ENCODE results near the gene ADAM10.

Gene ADAM10

DNA sequence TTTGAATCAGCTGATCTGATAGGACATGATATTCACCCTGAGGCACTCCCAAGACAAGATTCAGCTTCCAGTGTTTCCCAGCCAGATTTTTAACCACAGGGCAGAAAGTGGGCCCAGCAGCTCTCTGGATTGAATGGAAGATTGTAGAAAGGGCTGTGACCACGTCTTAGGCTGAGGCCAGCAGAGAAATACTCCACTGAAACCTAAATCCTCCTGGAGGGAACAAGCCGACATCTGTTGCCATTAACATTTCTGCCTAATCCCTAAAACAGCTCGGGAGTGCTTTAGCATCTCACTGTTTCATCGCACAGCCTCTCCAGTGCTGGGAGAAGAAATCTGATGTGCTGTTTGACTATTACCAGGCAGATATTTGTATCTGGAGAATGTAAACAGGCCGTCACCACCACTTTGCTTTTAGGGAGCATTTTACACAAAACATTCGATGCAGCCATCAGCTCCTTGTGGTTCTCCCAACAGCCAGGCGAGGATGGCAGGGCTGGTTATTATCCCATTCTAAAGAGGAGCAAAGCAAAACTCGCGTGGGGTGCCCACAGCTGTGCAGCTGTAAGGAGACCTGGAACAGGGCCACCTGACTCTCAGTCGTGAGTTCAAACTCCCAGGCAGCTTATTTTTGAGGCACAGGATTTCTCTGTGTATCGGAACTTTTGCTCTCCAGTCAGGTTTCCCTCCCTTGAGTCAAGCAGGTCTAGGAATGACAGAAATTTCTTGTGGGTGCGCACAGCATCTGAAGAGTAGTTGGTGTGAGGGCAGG, 200.3 kb downstream of the ADAM10 start:
- peak; percentile 45 for DNase-seq

DNA sequence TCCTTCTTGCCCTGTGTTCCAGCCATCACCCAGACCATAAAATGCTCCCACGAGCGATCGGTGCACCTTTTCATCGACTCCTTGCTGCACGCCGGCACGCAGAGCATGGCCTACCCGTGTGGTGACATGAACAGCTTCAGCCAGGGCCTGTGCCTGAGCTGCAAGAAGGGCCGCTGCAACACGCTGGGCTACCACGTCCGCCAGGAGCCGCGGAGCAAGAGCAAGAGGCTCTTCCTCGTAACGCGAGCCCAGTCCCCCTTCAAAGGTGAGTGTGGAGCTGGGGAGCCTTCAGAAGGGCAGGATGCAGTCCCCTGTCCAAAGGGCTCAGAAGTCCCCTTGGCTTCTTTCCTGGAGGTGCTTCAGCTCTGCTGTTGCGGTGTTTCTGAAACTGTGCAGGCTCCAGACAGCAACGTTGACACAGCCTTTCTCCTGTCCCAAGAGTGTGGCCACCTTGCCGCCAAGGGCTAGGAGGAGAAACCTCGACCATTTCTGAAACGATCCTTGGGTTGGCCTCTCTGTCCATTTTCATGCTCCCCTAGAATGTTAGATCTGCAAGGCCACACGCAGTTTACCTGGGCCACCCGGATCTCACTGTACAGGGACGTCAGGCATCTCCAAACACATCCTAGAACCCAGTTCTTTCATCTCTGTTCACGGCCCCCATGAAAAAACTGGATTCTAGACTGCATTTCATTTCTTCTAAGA, 201.0 kb downstream of the ADAM10 start:
- no peak for DNase-seq

- no peak for DNase-seq
Measured at GRCh38 chr15:58547628-58548307, 201.7 kb downstream of the ADAM10 start.

GRCh38 chr15:58546635-58547627, 202.6 kb downstream of the ADAM10 start:
- DNase-seq, result peak; percentile 93

DNA sequence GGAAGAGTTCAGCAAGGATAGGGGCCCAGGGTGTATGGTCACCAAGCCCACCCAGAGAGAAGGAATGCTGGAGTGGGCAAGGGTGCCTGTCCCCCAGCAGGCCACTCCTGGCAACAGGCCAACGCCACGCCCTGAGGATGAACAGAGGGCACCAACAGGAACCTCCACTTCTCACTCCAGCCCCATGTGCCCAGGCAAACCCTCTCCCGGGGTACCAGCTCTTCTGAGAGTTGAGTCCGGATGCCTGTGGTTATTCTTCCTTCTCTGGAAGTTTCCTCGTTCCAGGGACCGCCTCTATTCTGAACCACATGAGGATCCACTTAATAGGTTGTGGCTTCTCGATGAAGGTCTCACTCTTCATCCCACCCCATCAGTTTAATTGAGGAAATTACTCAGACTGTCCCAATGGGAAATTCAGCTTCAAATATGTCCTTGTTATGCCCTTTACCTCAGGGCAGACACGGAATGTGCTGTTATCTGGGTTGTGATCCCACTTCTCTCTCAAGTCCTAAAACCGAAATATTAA, 203.4 kb downstream of the ADAM10 start:
- DNase-seq, result peak; percentile 52

GRCh38 chr15:58545307-58546065, 204.0 kb downstream of the ADAM10 start:
- no peak for DNase-seq

DNA sequence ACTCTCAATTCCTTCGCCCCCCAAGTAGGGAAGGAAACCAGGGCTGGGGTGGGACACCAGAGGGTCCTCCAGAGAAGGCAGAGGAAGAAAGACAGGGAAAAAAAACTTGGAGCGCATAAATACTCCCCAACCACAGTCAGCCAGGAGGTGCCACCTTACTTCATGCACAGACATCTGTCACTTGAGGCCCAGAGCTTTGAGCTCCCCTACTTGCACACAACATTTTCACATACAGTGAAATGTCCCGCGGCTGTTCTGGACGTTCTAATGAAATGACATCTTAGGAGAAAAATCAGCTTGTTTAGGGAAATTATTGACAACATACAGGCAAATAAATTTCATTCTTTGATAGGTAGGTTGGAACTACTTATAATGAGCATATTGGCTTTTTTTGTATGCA, 204.8 kb downstream of the ADAM10 start:
- DNase-seq, result no peak

DNA sequence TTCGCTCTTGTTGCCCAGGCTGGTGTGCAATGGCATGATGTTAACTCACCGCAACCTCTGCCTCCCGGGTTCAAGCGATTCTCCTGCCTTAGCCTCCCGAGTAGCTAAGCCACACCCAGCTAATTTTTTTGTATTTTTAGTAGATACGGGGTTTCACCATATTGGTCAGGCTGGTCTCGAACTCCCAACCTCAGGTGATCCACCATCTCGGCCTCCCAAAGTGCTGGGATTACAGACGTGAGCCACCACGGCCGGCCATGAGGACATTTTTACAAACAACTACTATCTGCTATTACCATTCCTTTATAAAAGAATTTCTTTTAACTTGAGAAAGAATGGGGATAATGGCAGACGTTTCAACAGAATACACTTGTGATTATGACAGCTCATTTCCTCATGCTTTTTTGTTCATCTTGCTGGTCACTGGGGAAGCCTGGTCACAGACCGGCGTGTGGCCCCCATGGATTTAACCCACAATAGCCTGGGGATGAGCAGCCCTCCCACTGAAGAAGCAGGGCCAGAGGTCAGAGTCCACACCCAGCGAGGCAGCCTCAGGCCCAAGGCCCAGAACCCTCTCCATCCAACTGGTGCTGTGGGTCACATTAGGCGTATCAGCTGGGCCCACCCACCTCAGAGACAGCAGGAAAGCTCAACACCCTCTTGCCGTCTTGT, 205.7 kb downstream of the ADAM10 start:
- DNase-seq, result no peak

DNA sequence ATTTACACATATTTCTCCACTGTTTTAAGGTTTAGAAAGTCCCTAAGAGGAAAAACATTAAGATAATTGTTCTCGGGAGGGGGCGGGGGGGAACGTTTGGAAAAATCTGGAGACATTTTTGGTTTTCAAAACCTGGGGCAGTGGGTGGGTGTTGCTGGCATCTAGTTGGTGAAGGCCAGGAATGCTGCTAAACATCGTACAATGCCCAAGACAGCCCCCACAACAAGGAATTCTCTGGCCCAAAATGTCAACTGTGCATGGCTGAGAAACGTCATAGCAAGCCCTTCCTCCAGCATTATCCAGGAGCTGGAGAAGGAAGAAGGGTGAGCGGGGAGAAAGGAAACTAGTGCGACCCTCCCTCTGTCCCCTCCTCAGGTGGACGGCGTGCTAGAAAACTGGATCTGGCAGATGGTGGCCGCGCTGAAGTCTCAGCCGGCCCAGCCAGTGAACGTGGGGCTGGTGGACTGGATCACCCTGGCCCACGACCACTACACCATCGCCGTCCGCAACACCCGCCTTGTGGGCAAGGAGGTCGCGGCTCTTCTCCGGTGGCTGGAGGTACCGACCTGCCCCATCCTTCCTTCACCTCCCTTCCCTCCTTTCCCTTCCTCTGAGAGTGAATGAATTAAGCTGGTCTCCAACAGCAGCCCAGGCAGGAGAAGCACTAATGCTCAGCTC, 208.0 kb downstream of the ADAM10 start:
- no peak for DNase-seq

GRCh38 chr15:58539548-58539947, 210.0 kb downstream of the ADAM10 start:
- DNase-seq, result no peak

- DNase-seq, result no peak
Measured at GRCh38 chr15:58538901-58539300, 210.6 kb downstream of the ADAM10 start.
